GM18517 (cell line): ENCODE measurements around the gene GTPBP8.
"Not testable (repeated sequence)": the region's sequence is repeated elsewhere in the genome, so short reads cannot be mapped to it uniquely, and the experiment has no call there.

Experiments
- ATAC-seq: cut with Tn5 transposase; IDR thresholded peaks from one replicate; pipeline ENCODE4 v1.9.1; 2021; ENCODE audit warnings: mild to moderate bottlenecking, moderate library complexity; ENCODE audit not compliant: unreplicated experiment

Gene GTPBP8

GRCh38 chr3:112995800-112996199, 5.0 kb downstream of the GTPBP8 start:
- no peak for ATAC-seq

GRCh38 chr3:113000691-113001090, 9.9 kb downstream of the GTPBP8 start:
- ATAC-seq: no peak

GRCh38 chr3:113002037-113002436, 11.3 kb downstream of the GTPBP8 start:
- ATAC-seq: no peak

GRCh38 chr3:113002679-113003078, 11.9 kb downstream of the GTPBP8 start:
- ATAC-seq: no peak

GRCh38 chr3:113005611-113006010, 14.8 kb downstream of the GTPBP8 start:
- ATAC-seq: no peak

- no peak for ATAC-seq
Observed at GRCh38 chr3:113006359-113007056, 15.7 kb downstream of the GTPBP8 start.

- ATAC-seq: no peak
Observed at GRCh38 chr3:113008117-113008516, 17.3 kb downstream of the GTPBP8 start.

GRCh38 chr3:113013593-113013992, 22.8 kb downstream of the GTPBP8 start:
- no peak for ATAC-seq

GRCh38 chr3:113018536-113019181, 27.9 kb downstream of the GTPBP8 start:
- peak; percentile 14 for ATAC-seq

- ATAC-seq: peak; percentile 84
Observed at GRCh38 chr3:113019182-113020137, 28.7 kb downstream of the GTPBP8 start.

- no peak for ATAC-seq
Observed at GRCh38 chr3:113021471-113021870, 30.7 kb downstream of the GTPBP8 start.

GRCh38 chr3:113034011-113034410, 43.2 kb downstream of the GTPBP8 start:
- ATAC-seq: no peak

- ATAC-seq: peak; percentile 73
Observed at GRCh38 chr3:113035387-113035982, 44.7 kb downstream of the GTPBP8 start.

GRCh38 chr3:113038328-113038727, 47.5 kb downstream of the GTPBP8 start:
- ATAC-seq: no peak

GRCh38 chr3:113039546-113039945, 48.8 kb downstream of the GTPBP8 start:
- ATAC-seq: no peak

GRCh38 chr3:113040231-113040630, 49.4 kb downstream of the GTPBP8 start:
- ATAC-seq: no peak

- no peak for ATAC-seq
Observed at GRCh38 chr3:113043686-113044085, 52.9 kb downstream of the GTPBP8 start.

GRCh38 chr3:113046186-113046965, 55.6 kb downstream of the GTPBP8 start:
- ATAC-seq: not testable (repeated sequence)

- peak; percentile 99 for ATAC-seq
Observed at GRCh38 chr3:113051302-113051711, 60.5 kb downstream of the GTPBP8 start.
